ENCODE measurements around the gene SRCIN1. TPM values are rescaled to one million over a fixed set of nuclear protein-coding genes. Genes with fewer than 3 reads are reported as not detected.

The SRCIN1 gene
- total and polyA plus RNA-seq, 2 donors (not counting 1 experiment from before 2014, with no cell fraction given), result 0.44 to 1.1 TPM

- H3K4me1 Mint-ChIP-seq, result peaks cover 18% of the 10 kb centered on the region
- Histone ChIP-seq H3K36me3 (replicated peaks in 1 of 2; ENCODE audit: control extremely low read depth in 1 of 2, control insufficient read depth in 1 of 2, extremely low read depth in 1 of 2, insufficient read depth in 2 of 2, low read length in 1 of 2) (no peaks in the 10 kb centered on the region), H2AFZ (ENCODE audit: insufficient read depth, low read depth, low read length, poor library complexity, severe bottlenecking) (no peak overlapping the region), H3K27ac (ENCODE audit: low read length in 2 of 2) (no peak overlapping the region), H3K4me1 (ENCODE audit: control insufficient read depth in 2 of 2, insufficient read depth in 2 of 2, low read length in 2 of 2) (peaks cover 23 to 32% of the 10 kb centered on the region in 2 donors), H3K4me3 (ENCODE audit: control extremely low read depth in 1 of 5, extremely low read depth in 1 of 5, insufficient read depth in 1 of 5, low read depth in 2 of 5, low read length in 4 of 5) (no peak overlapping the region), H3K9me3 (ENCODE audit: control extremely low read depth in 1 of 3, control insufficient read depth in 2 of 3, insufficient read depth in 1 of 3, low read length in 2 of 3) (peaks cover 0 to 12% (median 0%) of the 10 kb centered on the region in 3 donors), H4K20me1 (ENCODE audit: control insufficient read depth, insufficient read depth, low read length, poor library complexity, severe bottlenecking) (no peaks in the 10 kb centered on the region), H3K79me2 (ENCODE audit: control insufficient read depth, insufficient read depth, low read length) (no peaks in the 10 kb centered on the region), H3K9ac (ENCODE audit: low read length) (no peak overlapping the region), H3K27me3 (replicated peaks in 1 of 4; ENCODE audit: control extremely low read depth in 1 of 4, control insufficient read depth in 3 of 4, insufficient read depth in 4 of 4, low read length in 3 of 4) (peaks cover 0 to 95% (median 22%) of the 10 kb centered on the region in 4 experiments), H3K4me2 (replicated peaks; ENCODE audit: low read depth, low read length, poor library complexity, severe bottlenecking) (no peak overlapping the region)
- H3K27ac Mint-ChIP-seq, result no peak overlapping the region
- ATAC-seq (ENCODE audit: low read depth), result no peak
- 25% methylated on average over 8 of the region's 13 CpGs for WGBS (ENCODE audit: insufficient coverage)
- TF ChIP-seq EZH2 (IDR thresholded peaks at IDR 0.05; ENCODE audit: borderline replicate concordance, insufficient read depth, low read depth, low read length, poor library complexity, severe bottlenecking), result no peak
- no peak for TF ChIP-seq CTCF (IDR thresholded peaks at IDR 0.05)
- CTCF ChIA-PET, result interaction anchor here (1.5 to 8.4 kb wide), 2 partner anchors 12 to 31 kb away, joined by 4 to 196 read pairs; no protein-coding TSS in a partner anchor
- peaks cover 73% of the 10 kb centered on the region for H3K27me3 Mint-ChIP-seq
- POLR2A ChIA-PET, result no interaction called here
- H3K9me3 Mint-ChIP-seq (ENCODE audit: insufficient read depth), result no peaks in the 10 kb centered on the region
- no peak overlapping the region for H3K4me3 Mint-ChIP-seq
- DNase-seq, result no peak
- intact Hi-C loops (cut with micrococcal nuclease), result no loop called here
Measured at GRCh38 chr17:38587947-38588787, 17.6 kb downstream of the SRCIN1 start.

- WGBS (ENCODE audit: insufficient coverage), result 0% methylated on average over 4 of the region's 4 CpGs
- CTCF ChIA-PET, result interaction anchor here (1.5 to 8.4 kb wide), 2 partner anchors 11 to 30 kb away, joined by 4 to 196 read pairs; no protein-coding TSS in a partner anchor
Measured at GRCh38 chr17:38587203-38587602, 18.5 kb downstream of the SRCIN1 start.

More at GRCh38 chr17:38587203-38587602, 18.5 kb downstream of the SRCIN1 start:
- TF ChIP-seq CTCF (IDR thresholded peaks at IDR 0.05), result no peak
- no peak for TF ChIP-seq EZH2 (IDR thresholded peaks at IDR 0.05; ENCODE audit: borderline replicate concordance, insufficient read depth, low read depth, low read length, poor library complexity, severe bottlenecking)
- ATAC-seq (ENCODE audit: low read depth), result no peak
- Mint-ChIP-seq H3K4me1 (peaks cover 15% of the 10 kb centered on the region), H3K4me3 (no peak overlapping the region), H3K9me3 (ENCODE audit: insufficient read depth) (no peaks in the 10 kb centered on the region), H3K27me3 (peaks cover 65% of the 10 kb centered on the region), H3K27ac (no peak overlapping the region)
- Histone ChIP-seq H3K79me2 (ENCODE audit: control insufficient read depth, insufficient read depth, low read length) (no peaks in the 10 kb centered on the region), H3K4me3 (ENCODE audit: control extremely low read depth in 1 of 5, extremely low read depth in 1 of 5, insufficient read depth in 1 of 5, low read depth in 2 of 5, low read length in 4 of 5) (no peak overlapping the region), H3K27me3 (replicated peaks in 1 of 4; ENCODE audit: control extremely low read depth in 1 of 4, control insufficient read depth in 3 of 4, insufficient read depth in 4 of 4, low read length in 3 of 4) (peaks cover 0 to 92% (median 20%) of the 10 kb centered on the region in 4 experiments), H3K36me3 (replicated peaks in 1 of 2; ENCODE audit: control extremely low read depth in 1 of 2, control insufficient read depth in 1 of 2, extremely low read depth in 1 of 2, insufficient read depth in 2 of 2, low read length in 1 of 2) (no peaks in the 10 kb centered on the region), H3K27ac (ENCODE audit: low read length in 2 of 2) (no peak overlapping the region), H2AFZ (ENCODE audit: insufficient read depth, low read depth, low read length, poor library complexity, severe bottlenecking) (no peak overlapping the region), H3K4me2 (replicated peaks; ENCODE audit: low read depth, low read length, poor library complexity, severe bottlenecking) (no peak overlapping the region), H3K9ac (ENCODE audit: low read length) (no peak overlapping the region), H3K9me3 (ENCODE audit: control extremely low read depth in 1 of 3, control insufficient read depth in 2 of 3, insufficient read depth in 1 of 3, low read length in 2 of 3) (peaks cover 0 to 11% (median 0%) of the 10 kb centered on the region in 3 donors), H4K20me1 (ENCODE audit: control insufficient read depth, insufficient read depth, low read length, poor library complexity, severe bottlenecking) (no peaks in the 10 kb centered on the region), H3K4me1 (ENCODE audit: control insufficient read depth in 2 of 2, insufficient read depth in 2 of 2, low read length in 2 of 2) (peaks cover 20 to 29% of the 10 kb centered on the region in 2 donors)
- intact Hi-C loops (cut with micrococcal nuclease), result no loop called here
- POLR2A ChIA-PET, result no interaction called here
- no peak for DNase-seq

All from B cell (primary cell).